ENCODE data around the gene SLC29A3. TPM values are rescaled to one million over a fixed set of nuclear protein-coding genes. Genes with fewer than 3 reads are reported as not detected.

The SLC29A3 gene
- total RNA-seq, 2 donors from 2014 or later = 14.1 to 16.8 TPM

DNA sequence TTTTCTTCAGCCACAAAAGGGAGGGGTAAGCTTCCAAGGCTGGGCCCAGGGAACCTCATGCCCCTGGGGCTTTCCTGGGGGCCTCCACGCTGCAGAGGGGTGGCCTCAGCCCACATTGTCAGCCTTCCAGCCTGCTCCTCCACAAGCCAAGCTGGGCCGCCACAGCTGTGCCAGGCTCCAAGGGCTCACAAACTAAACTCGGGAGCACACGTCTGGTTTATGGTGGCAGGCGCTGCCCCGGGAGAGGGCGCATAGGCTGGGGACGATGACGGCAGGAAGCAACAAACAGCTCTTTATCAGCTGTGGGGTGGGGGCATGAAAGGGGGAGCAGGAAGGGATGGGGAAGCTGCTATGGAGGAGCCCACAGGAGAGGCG lies 71.4 kb downstream of the SLC29A3 start:
- H3K27me3 ChIP-seq (ENCODE audit: control insufficient read depth, insufficient read depth, low read length, poor library complexity, severe bottlenecking) = peaks cover 37% of the 10 kb centered on the region
- H3K9me3 Mint-ChIP-seq = no peaks in the 10 kb centered on the region
- H3K36me3 ChIP-seq (ENCODE audit: control insufficient read depth, insufficient read depth, low read length) = no peaks in the 10 kb centered on the region
- H3K4me1 Mint-ChIP-seq = no peaks in the 10 kb centered on the region
- TF ChIP-seq, protein P1, sequence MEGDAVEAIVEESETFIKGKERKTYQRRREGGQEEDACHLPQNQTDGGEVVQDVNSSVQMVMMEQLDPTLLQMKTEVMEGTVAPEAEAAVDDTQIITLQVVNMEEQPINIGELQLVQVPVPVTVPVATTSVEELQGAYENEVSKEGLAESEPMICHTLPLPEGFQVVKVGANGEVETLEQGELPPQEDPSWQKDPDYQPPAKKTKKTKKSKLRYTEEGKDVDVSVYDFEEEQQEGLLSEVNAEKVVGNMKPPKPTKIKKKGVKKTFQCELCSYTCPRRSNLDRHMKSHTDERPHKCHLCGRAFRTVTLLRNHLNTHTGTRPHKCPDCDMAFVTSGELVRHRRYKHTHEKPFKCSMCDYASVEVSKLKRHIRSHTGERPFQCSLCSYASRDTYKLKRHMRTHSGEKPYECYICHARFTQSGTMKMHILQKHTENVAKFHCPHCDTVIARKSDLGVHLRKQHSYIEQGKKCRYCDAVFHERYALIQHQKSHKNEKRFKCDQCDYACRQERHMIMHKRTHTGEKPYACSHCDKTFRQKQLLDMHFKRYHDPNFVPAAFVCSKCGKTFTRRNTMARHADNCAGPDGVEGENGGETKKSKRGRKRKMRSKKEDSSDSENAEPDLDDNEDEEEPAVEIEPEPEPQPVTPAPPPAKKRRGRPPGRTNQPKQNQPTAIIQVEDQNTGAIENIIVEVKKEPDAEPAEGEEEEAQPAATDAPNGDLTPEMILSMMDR (conservative IDR thresholded peaks at IDR 0.05) = no peak
- DNase-seq = peak; percentile 47
- H3K4me3 ChIP-seq (ENCODE audit: low read length) = no peak overlapping the region
- H3K27ac Mint-ChIP-seq = no peak overlapping the region
- 79 to 81% methylated on average over 10 of the region's 10 CpGs for WGBS, 2 experiments (ENCODE audit: insufficient coverage in 1 of 2, insufficient read length in 1 of 2)
- H3K9me3 ChIP-seq (ENCODE audit: control insufficient read depth, low read length) = no peaks in the 10 kb centered on the region
- no peaks in the 10 kb centered on the region for H3K36me3 Mint-ChIP-seq (ENCODE audit: low read depth)
- peaks cover 40% of the 10 kb centered on the region for H3K27me3 Mint-ChIP-seq (ENCODE audit: insufficient read depth)
- no peaks in the 10 kb centered on the region for H3K4me1 ChIP-seq (ENCODE audit: control insufficient read depth, insufficient read depth, low read length)
- no peak overlapping the region for H3K27ac ChIP-seq (ENCODE audit: low read depth, low read length)
- no peak overlapping the region for H3K4me3 Mint-ChIP-seq
- H3K9ac ChIP-seq (ENCODE audit: extremely low read depth, low read length, poor library complexity, severe bottlenecking) = no peak overlapping the region

DNA sequence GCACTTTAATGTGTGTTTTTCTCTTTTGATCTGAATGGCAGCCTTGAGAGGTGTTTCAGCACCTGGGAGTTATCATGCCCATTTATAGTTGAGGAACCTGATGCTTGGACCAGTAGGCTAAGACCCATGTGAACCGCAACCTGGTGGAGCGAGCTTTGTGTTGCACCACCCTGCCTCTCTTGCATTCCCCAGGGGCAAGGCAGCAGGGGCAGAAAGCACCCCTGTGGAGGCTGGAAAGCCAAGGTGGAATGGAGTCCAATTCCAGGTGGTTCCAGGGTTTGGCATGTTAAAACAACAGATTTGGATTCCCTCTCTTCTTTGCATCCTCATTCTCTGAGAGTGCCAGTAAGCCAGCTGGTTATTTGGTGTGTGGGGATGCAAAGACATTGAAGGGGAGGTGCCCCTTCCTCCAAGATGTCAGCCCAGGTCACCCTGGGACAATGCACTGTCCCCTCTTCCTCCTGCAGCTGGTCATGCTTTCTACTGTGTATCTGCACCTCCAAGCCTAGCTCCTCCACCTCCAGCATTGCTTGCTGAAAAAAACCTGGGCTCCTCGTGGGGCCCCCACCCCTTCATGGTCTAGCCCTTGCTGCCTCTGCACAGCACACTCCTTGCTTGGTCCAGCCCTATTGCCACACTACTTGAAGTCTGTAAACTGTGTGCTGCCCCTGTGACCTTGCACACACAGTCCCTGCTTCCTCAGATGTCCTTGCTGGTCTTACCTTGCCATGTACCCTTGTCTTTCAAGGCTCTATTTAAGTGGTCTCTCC lies 72.0 kb downstream of the SLC29A3 start:
- Histone ChIP-seq H3K27ac (ENCODE audit: low read depth, low read length) (no peak overlapping the region), H3K4me3 (ENCODE audit: low read length) (no peak overlapping the region), H3K9ac (ENCODE audit: extremely low read depth, low read length, poor library complexity, severe bottlenecking) (no peak overlapping the region), H3K4me1 (ENCODE audit: control insufficient read depth, insufficient read depth, low read length) (no peaks in the 10 kb centered on the region), H3K9me3 (ENCODE audit: control insufficient read depth, low read length) (no peaks in the 10 kb centered on the region), H3K36me3 (ENCODE audit: control insufficient read depth, insufficient read depth, low read length) (no peaks in the 10 kb centered on the region), H3K27me3 (ENCODE audit: control insufficient read depth, insufficient read depth, low read length, poor library complexity, severe bottlenecking) (peaks cover 38% of the 10 kb centered on the region)
- WGBS, 2 experiments (ENCODE audit: insufficient coverage in 1 of 2, insufficient read length in 1 of 2) = 87 to 100% methylated on average over 1 to 3 of the region's 3 CpGs
- peak; percentile 36 for DNase-seq
- Mint-ChIP-seq H3K36me3 (ENCODE audit: low read depth) (no peaks in the 10 kb centered on the region), H3K4me3 (no peak overlapping the region), H3K27me3 (ENCODE audit: insufficient read depth) (peaks cover 46% of the 10 kb centered on the region), H3K4me1 (peaks cover 2% of the 10 kb centered on the region), H3K27ac (no peak overlapping the region), H3K9me3 (no peaks in the 10 kb centered on the region)
- TF ChIP-seq, protein P1 (conservative IDR thresholded peaks at IDR 0.05) = no peak

- no peak overlapping the region for H3K4me3 ChIP-seq (ENCODE audit: low read length)
- Mint-ChIP-seq H3K9me3 (no peaks in the 10 kb centered on the region), H3K27ac (no peak overlapping the region), H3K36me3 (ENCODE audit: low read depth) (no peaks in the 10 kb centered on the region), H3K4me3 (no peak overlapping the region), H3K4me1 (peaks cover 2% of the 10 kb centered on the region), H3K27me3 (ENCODE audit: insufficient read depth) (peaks cover 46% of the 10 kb centered on the region)
- H3K27me3 ChIP-seq (ENCODE audit: control insufficient read depth, insufficient read depth, low read length, poor library complexity, severe bottlenecking) = peaks cover 38% of the 10 kb centered on the region
- no peak overlapping the region for H3K27ac ChIP-seq (ENCODE audit: low read depth, low read length)
- H3K9me3 ChIP-seq (ENCODE audit: control insufficient read depth, low read length) = no peaks in the 10 kb centered on the region
- DNase-seq = peak; percentile 2
- no peaks in the 10 kb centered on the region for H3K36me3 ChIP-seq (ENCODE audit: control insufficient read depth, insufficient read depth, low read length)
- TF ChIP-seq, protein P1 (conservative IDR thresholded peaks at IDR 0.05) = no peak
- 87 to 94% methylated on average over 2 to 5 of the region's 5 CpGs for WGBS, 2 experiments (ENCODE audit: insufficient coverage in 1 of 2, insufficient read length in 1 of 2)
- no peak overlapping the region for H3K9ac ChIP-seq (ENCODE audit: extremely low read depth, low read length, poor library complexity, severe bottlenecking)
- H3K4me1 ChIP-seq (ENCODE audit: control insufficient read depth, insufficient read depth, low read length) = no peaks in the 10 kb centered on the region
These were observed 72.6 kb downstream of the SLC29A3 start for GRCh38 chr10:71391701-71392100.

All from endodermal cell (in vitro differentiated cells).